Cardiac fibroblast (primary cell): ENCODE results near the gene GRIK2.

Experiments used
- DNase-seq, 2 donors: peaks; one replicate each; pipeline versions ENCODE4 v3.0.0 to v3.0.0-alpha.2; 2010; ENCODE audit warnings: low read depth in 2 of 2
- H3K4me3 ChIP-seq, 2 donors: replicated peaks in 1 of 2; 1 replicate in 1 of 2; 2 replicates in 1 of 2; pipeline ENCODE4 v1.5.1; 2011; ENCODE audit warnings: low read depth in 2 of 2, low read length in 2 of 2, mild to moderate bottlenecking in 2 of 2, moderate library complexity in 1 of 2
- CTCF ChIP-seq: IDR thresholded peaks from one replicate; pipeline ENCODE4 v1.5.1; 2011; ENCODE audit warnings: low read depth, mild to moderate bottlenecking, low read length, inconsistent platforms

Gene GRIK2

GRCh38 chr6:101907356-101908217 lies 514.1 kb downstream of the GRIK2 start:
- H3K4me3 ChIP-seq, result no peak overlapping the region
- TF ChIP-seq CTCF, result no peak
- no peak for DNase-seq

- no peak overlapping the region for H3K4me3 ChIP-seq
- TF ChIP-seq CTCF, result no peak
- peak in 1 of 2 donors; percentile 20 for DNase-seq
Observed at GRCh38 chr6:101909366-101909765, 515.9 kb downstream of the GRIK2 start.

GRCh38 chr6:101912311-101912710 lies 518.8 kb downstream of the GRIK2 start:
- TF ChIP-seq CTCF, result no peak
- no peak for DNase-seq
- H3K4me3 ChIP-seq, result no peak overlapping the region

GRCh38 chr6:101918471-101918870 lies 525.0 kb downstream of the GRIK2 start:
- no peak for TF ChIP-seq CTCF
- no peak overlapping the region for H3K4me3 ChIP-seq
- DNase-seq, result peak in 1 of 2 donors; percentile 12

GRCh38 chr6:101921829-101922450 lies 528.4 kb downstream of the GRIK2 start:
- no peak for TF ChIP-seq CTCF
- H3K4me3 ChIP-seq, result no peak overlapping the region
- DNase-seq, result no peak

- TF ChIP-seq CTCF, result no peak
- H3K4me3 ChIP-seq, result no peak overlapping the region
- DNase-seq, result no peak
Observed at GRCh38 chr6:101926149-101926925, 532.8 kb downstream of the GRIK2 start.
